Daoy (cell line): Measurements from ENCODE around the gene CPNE2. TPM values are rescaled to one million over a fixed set of nuclear protein-coding genes. Genes with fewer than 3 reads are reported as not detected.

Experiments
- DNase-seq: peaks from one replicate; pipeline ENCODE4 v3.0.0-alpha.2; 2015; ENCODE audit warnings: low read depth
- total RNA-seq: library from RNA; depleted of rRNA; stranded (reverse); fragments of >200 nt; shearing (Covaris generic); gene quantifications from 2 replicates; pipeline ENCODE4 v1.2.3, GENCODE V29; 2014

Gene CPNE2
- total RNA-seq, 1 experiment from 2014 or later, result 10.0 TPM

GRCh38 chr16:57123974-57124674, 31.7 kb downstream of the CPNE2 start:
- no peak for DNase-seq

GRCh38 chr16:57125376-57125775, 33.0 kb downstream of the CPNE2 start:
- no peak for DNase-seq

- DNase-seq, result no peak
Measured at GRCh38 chr16:57125969-57126368, 33.6 kb downstream of the CPNE2 start.

GRCh38 chr16:57126411-57126810, 34.0 kb downstream of the CPNE2 start:
- DNase-seq, result no peak

- DNase-seq, result no peak
Measured at GRCh38 chr16:57127037-57127763, 34.8 kb downstream of the CPNE2 start.

GRCh38 chr16:57127836-57128235, 35.5 kb downstream of the CPNE2 start:
- DNase-seq, result no peak

- DNase-seq, result no peak
Measured at GRCh38 chr16:57128771-57129389, 36.5 kb downstream of the CPNE2 start.

GRCh38 chr16:57130950-57131321, 38.6 kb downstream of the CPNE2 start:
- DNase-seq, result no peak

- DNase-seq, result no peak
Measured at GRCh38 chr16:57131351-57131970, 39.1 kb downstream of the CPNE2 start.

- no peak for DNase-seq
Measured at GRCh38 chr16:57132470-57132869, 40.1 kb downstream of the CPNE2 start.

- DNase-seq, result no peak
Measured at GRCh38 chr16:57133031-57133430, 40.6 kb downstream of the CPNE2 start.

GRCh38 chr16:57133886-57134285, 41.5 kb downstream of the CPNE2 start:
- DNase-seq, result no peak

- no peak for DNase-seq
Measured at GRCh38 chr16:57134982-57135381, 42.6 kb downstream of the CPNE2 start.

GRCh38 chr16:57137043-57137442, 44.7 kb downstream of the CPNE2 start:
- no peak for DNase-seq

- DNase-seq, result no peak
Measured at GRCh38 chr16:57137566-57138273, 45.3 kb downstream of the CPNE2 start.

- no peak for DNase-seq
Measured at GRCh38 chr16:57138281-57138935, 46.0 kb downstream of the CPNE2 start.

GRCh38 chr16:57140931-57141668, 48.7 kb downstream of the CPNE2 start:
- no peak for DNase-seq

GRCh38 chr16:57141822-57142631, 49.6 kb downstream of the CPNE2 start:
- no peak for DNase-seq

- no peak for DNase-seq
Measured at GRCh38 chr16:57143149-57143921, 51.0 kb downstream of the CPNE2 start.
